Measurements from ENCODE around the gene IGSF23.

GRCh38 chr19:44642377-44642776 is 29.0 kb downstream of the IGSF23 start:
- TF ChIP-seq CTCF (IDR thresholded peaks at IDR 0.05) (no peak), ZFX (IDR thresholded peaks at IDR 0.05; ENCODE audit: borderline replicate concordance) (no peak)
